SK-N-SH treated with all-trans-retinoic acid at 6 μM for 48 hours (cell line): ENCODE measurements around the gene SYTL2.

ENCODE experiments used
- ATAC-seq: fragments of 200-7000 bp; cut with Tn5 transposase; 3 replicates; pipeline ENCODE4 v1.9.1; 2020; ENCODE audit warnings: mild to moderate bottlenecking, moderate library complexity
- ARNTL ChIP-seq: fragments of 450-650 bp; formaldehyde crosslinking; IDR thresholded peaks from 2 replicates; pipeline ENCODE4 v1.5.0; 2020; ENCODE audit warnings: low read depth, mild to moderate bottlenecking, moderate library complexity, borderline replicate concordance
- BACH2 ChIP-seq: fragments of 250-450 bp; sonication (Bioruptor Pico); IDR thresholded peaks from 2 replicates; pipeline ENCODE4 v1.9.0; 2021; ENCODE audit warnings: mild to moderate bottlenecking, borderline replicate concordance
- CSDC2 ChIP-seq: fragments of 250-450 bp; sonication (Bioruptor Pico); IDR thresholded peaks from 2 replicates; pipeline ENCODE4 v1.5.0; 2020; ENCODE audit warnings: mild to moderate bottlenecking, moderate library complexity
- ESRRG ChIP-seq: fragments of 250-450 bp; sonication (Bioruptor Pico); IDR thresholded peaks from 2 replicates; pipeline ENCODE4 v1.6.1; 2021; ENCODE audit warnings: mild to moderate bottlenecking
- GLIS3 ChIP-seq: fragments of 250-450 bp; sonication (Bioruptor Pico); IDR thresholded peaks from 2 replicates; pipeline ENCODE4 v1.5.0; 2020; ENCODE audit warnings: mild to moderate bottlenecking, moderate library complexity
- ISL1 ChIP-seq: fragments of 250-450 bp; sonication (Bioruptor Pico); IDR thresholded peaks from 2 replicates; pipeline ENCODE4 v2.1.2; 2022; ENCODE audit warnings: mild to moderate bottlenecking, moderate library complexity
- OSR1 ChIP-seq: fragments of 250-450 bp; sonication (Bioruptor Pico); IDR thresholded peaks from 2 replicates; pipeline ENCODE4 v1.8.0; 2022; ENCODE audit warnings: moderate library complexity, mild to moderate bottlenecking, inconsistent platforms
- PPARA ChIP-seq: fragments of 250-450 bp; sonication (Bioruptor Pico); IDR thresholded peaks from 2 replicates; pipeline ENCODE4 v1.5.0; 2020; ENCODE audit warnings: mild to moderate bottlenecking, borderline replicate concordance
- RARB ChIP-seq: fragments of 250-450 bp; sonication (Bioruptor Pico); IDR thresholded peaks from 2 replicates; pipeline ENCODE4 v1.8.0; 2021; ENCODE audit warnings: mild to moderate bottlenecking, moderate library complexity
- SNAI2 ChIP-seq: fragments of 250-450 bp; sonication (Bioruptor Pico); IDR thresholded peaks from 2 replicates; pipeline ENCODE4 v1.5.0; 2020; ENCODE audit warnings: mild to moderate bottlenecking, moderate library complexity
- TCF4 ChIP-seq: fragments of 250-450 bp; sonication (Bioruptor Pico); IDR thresholded peaks from 2 replicates; pipeline ENCODE4 v1.8.0; 2021; ENCODE audit warnings: mild to moderate bottlenecking, moderate library complexity, borderline replicate concordance
- ZC3H10 ChIP-seq: fragments of 250-450 bp; sonication (Bioruptor Pico); IDR thresholded peaks from 2 replicates; pipeline ENCODE4 v1.5.1; 2021; ENCODE audit warnings: mild to moderate bottlenecking, moderate library complexity
- ZFP3 ChIP-seq: fragments of 250-450 bp; sonication (Bioruptor Pico); IDR thresholded peaks from 2 replicates; pipeline ENCODE4 v1.5.0; 2020; ENCODE audit warnings: mild to moderate bottlenecking, moderate library complexity
- ZFP30 ChIP-seq: fragments of 450-650 bp; formaldehyde crosslinking; IDR thresholded peaks from 2 replicates; pipeline ENCODE4 v1.5.0; 2022; ENCODE audit warnings: mild to moderate bottlenecking, moderate library complexity
- ZNF565 ChIP-seq: fragments of 450-650 bp; formaldehyde crosslinking; conservative IDR thresholded peaks from 2 replicates; pipeline ENCODE4 v1.5.0; 2020; ENCODE audit warnings: low read depth, mild to moderate bottlenecking, moderate library complexity
- TF ChIP-seq, protein P1 (sequence below): fragments of 250-450 bp; sonication (Bioruptor Pico); IDR thresholded peaks from 2 replicates; pipeline ENCODE4 v1.8.0; 2020; ENCODE audit warnings: mild to moderate bottlenecking, moderate library complexity, borderline replicate concordance
- TF ChIP-seq, protein P2 (sequence below): fragments of 250-450 bp; sonication (Bioruptor Pico); IDR thresholded peaks from 2 replicates; pipeline ENCODE4 v1.5.1; 2021; ENCODE audit warnings: mild to moderate bottlenecking, moderate library complexity
- TF ChIP-seq, protein P3 (sequence below): fragments of 250-450 bp; sonication (Bioruptor Pico); IDR thresholded peaks from 2 replicates; pipeline ENCODE4 v1.8.0; 2021; ENCODE audit warnings: low read depth, mild to moderate bottlenecking, moderate library complexity, borderline replicate concordance
- TF ChIP-seq, protein P4 (sequence below): fragments of 250-450 bp; sonication (Bioruptor Pico); IDR thresholded peaks from 2 replicates; pipeline ENCODE4 v1.5.1; 2020; ENCODE audit warnings: low read depth, mild to moderate bottlenecking, moderate library complexity

SYTL2 gene

DNA sequence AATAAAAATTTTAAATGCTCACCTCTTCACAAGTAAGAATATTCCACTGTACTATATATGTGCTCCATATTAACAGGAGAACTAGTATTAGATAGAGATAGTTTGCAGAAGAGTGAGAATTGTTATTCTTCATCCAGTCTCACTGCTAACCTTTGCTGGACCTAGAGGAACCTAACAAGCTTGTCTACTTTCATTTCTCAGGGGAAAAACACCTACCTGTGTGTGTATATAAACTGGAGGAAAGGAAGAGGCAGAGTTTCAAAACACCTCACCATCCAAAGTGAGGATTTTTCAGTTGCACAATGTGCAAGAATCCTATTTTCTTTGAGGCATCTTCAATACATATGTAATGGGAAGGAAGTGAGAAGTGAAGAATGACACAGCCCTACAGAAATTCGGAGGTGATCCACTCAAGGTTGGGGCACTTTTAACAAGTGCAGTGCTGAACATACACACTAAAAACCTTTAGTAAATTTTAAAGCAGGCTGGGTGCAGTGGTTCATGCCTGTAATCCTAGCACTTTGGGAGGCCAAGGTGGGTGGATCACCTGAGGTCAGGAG lies 52.4 kb downstream of the SYTL2 start (continued):
- no peak for TF ChIP-seq ISL1

DNA sequence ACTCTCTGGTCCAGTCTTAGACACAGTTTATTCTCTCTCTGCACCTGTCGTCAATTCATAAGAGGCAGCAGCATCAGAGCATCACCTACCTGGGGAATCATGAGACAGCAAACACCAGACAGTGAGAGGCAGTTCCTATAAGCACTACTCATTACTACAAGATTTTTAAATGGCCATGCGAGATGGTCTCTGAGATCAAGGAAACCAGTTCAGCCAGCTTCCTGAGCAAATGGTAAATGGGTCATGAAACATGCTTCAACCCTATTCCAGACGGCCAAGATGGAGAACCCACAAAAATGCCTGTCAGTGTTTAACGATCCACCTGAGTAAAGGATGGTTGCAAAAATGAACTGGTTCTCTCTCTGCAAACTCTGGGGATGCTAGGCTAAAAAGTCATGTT lies 52.9 kb downstream of the SYTL2 start:
- TF ChIP-seq, protein P1, sequence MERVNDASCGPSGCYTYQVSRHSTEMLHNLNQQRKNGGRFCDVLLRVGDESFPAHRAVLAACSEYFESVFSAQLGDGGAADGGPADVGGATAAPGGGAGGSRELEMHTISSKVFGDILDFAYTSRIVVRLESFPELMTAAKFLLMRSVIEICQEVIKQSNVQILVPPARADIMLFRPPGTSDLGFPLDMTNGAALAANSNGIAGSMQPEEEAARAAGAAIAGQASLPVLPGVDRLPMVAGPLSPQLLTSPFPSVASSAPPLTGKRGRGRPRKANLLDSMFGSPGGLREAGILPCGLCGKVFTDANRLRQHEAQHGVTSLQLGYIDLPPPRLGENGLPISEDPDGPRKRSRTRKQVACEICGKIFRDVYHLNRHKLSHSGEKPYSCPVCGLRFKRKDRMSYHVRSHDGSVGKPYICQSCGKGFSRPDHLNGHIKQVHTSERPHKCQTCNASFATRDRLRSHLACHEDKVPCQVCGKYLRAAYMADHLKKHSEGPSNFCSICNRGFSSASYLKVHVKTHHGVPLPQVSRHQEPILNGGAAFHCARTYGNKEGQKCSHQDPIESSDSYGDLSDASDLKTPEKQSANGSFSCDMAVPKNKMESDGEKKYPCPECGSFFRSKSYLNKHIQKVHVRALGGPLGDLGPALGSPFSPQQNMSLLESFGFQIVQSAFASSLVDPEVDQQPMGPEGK (CRISPR knock-in tag), result no peak
- TF ChIP-seq, protein P2, sequence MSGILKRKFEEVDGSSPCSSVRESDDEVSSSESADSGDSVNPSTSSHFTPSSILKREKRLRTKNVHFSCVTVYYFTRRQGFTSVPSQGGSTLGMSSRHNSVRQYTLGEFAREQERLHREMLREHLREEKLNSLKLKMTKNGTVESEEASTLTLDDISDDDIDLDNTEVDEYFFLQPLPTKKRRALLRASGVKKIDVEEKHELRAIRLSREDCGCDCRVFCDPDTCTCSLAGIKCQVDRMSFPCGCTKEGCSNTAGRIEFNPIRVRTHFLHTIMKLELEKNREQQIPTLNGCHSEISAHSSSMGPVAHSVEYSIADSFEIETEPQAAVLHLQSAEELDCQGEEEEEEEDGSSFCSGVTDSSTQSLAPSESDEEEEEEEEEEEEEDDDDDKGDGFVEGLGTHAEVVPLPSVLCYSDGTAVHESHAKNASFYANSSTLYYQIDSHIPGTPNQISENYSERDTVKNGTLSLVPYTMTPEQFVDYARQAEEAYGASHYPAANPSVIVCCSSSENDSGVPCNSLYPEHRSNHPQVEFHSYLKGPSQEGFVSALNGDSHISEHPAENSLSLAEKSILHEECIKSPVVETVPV (CRISPR knock-in tag), result no peak
- no peak for TF ChIP-seq ZFP3 (CRISPR knock-in tag)
- TF ChIP-seq, protein P3, sequence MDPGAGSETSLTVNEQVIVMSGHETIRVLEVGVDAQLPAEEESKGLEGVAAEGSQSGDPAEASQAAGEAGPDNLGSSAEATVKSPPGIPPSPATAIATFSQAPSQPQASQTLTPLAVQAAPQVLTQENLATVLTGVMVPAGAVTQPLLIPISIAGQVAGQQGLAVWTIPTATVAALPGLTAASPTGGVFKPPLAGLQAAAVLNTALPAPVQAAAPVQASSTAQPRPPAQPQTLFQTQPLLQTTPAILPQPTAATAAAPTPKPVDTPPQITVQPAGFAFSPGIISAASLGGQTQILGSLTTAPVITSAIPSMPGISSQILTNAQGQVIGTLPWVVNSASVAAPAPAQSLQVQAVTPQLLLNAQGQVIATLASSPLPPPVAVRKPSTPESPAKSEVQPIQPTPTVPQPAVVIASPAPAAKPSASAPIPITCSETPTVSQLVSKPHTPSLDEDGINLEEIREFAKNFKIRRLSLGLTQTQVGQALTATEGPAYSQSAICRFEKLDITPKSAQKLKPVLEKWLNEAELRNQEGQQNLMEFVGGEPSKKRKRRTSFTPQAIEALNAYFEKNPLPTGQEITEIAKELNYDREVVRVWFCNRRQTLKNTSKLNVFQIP, result no peak
- TF ChIP-seq GLIS3 (CRISPR knock-in tag), result no peak
- no peak for TF ChIP-seq TCF4 (CRISPR knock-in tag)
- no peak for TF ChIP-seq PPARA (CRISPR knock-in tag)
- TF ChIP-seq ZC3H10 (CRISPR knock-in tag), result no peak
- no peak for TF ChIP-seq ARNTL (CRISPR knock-in tag)
- TF ChIP-seq, protein P4, sequence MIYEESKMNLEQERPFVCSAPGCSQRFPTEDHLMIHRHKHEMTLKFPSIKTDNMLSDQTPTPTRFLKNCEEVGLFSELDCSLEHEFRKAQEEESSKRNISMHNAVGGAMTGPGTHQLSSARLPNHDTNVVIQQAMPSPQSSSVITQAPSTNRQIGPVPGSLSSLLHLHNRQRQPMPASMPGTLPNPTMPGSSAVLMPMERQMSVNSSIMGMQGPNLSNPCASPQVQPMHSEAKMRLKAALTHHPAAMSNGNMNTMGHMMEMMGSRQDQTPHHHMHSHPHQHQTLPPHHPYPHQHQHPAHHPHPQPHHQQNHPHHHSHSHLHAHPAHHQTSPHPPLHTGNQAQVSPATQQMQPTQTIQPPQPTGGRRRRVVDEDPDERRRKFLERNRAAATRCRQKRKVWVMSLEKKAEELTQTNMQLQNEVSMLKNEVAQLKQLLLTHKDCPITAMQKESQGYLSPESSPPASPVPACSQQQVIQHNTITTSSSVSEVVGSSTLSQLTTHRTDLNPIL (CRISPR knock-in tag), result no peak
- TF ChIP-seq ZFP30 (CRISPR knock-in tag), result no peak
- no peak for TF ChIP-seq ZNF565 (CRISPR knock-in tag)
- no peak for TF ChIP-seq CSDC2 (CRISPR knock-in tag)
- TF ChIP-seq ESRRG (CRISPR knock-in tag), result no peak
- no peak for TF ChIP-seq ISL1
- TF ChIP-seq SNAI2 (CRISPR knock-in tag), result no peak
- no peak for TF ChIP-seq BACH2 (CRISPR knock-in tag)
- no peak for TF ChIP-seq RARB
- ATAC-seq, result no peak

DNA sequence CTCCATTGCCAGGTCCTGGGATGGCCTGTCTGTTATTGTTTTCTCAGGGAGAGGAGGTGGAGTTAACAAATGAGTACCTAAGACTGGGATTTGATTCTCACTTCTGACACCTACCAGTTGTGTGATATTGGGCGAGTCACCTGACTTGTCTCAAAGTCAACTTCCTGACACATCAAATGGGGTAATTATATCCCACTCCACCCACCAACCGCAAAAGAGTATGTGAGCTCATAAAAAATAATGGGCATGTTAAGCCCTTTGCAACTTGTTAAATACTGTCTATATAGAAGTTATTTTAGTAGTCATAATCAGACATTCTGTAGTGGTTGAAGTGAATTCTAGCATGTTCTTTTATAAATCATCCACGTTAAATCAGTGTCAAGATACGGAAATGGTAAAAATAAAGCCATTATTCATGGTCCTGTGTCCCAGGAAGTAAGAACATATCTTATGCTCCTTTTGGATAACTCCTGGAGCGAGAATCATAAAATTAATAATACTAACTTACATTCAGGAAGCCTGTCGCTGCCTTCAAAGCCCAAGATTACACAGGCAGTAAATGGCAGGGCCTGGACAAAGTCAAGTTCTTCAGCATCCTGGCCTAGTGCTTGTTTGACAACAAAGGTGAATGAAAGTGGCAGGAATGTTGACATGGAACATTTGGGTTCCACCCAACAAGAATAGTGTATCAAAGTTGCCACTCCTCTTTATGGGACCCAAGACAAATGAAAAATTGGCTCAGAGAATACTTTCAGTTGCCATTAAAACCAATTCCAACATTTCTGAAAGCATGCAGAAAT lies 54.3 kb downstream of the SYTL2 start:
- TF ChIP-seq GLIS3 (CRISPR knock-in tag) (no peak), ESRRG (CRISPR knock-in tag) (no peak), OSR1 (CRISPR knock-in tag) (no peak)
- TF ChIP-seq, protein P3, result no peak
- TF ChIP-seq, protein P1 (CRISPR knock-in tag), result no peak
- TF ChIP-seq, protein P4 (CRISPR knock-in tag), result no peak
- no peak for ATAC-seq
